GM23338 (cell line): ENCODE results near the gene ENTPD8. TPM values are rescaled to one million over a fixed set of nuclear protein-coding genes. Genes with fewer than 3 reads are reported as not detected.

Source experiments
- ATAC-seq: fragments of 200-7000 bp; cut with Tn5 transposase; 3 replicates; pipeline ENCODE4 v1.9.1; 2020
- DNase-seq: peaks from one replicate; pipeline ENCODE4 v3.0.0-alpha.2; 2015; ENCODE audit warnings: low spot score
- H2AFZ ChIP-seq: fragments of 200-600 bp; sonication (generic); 2 replicates; pipeline ENCODE4 v1.8.0; 2016; ENCODE audit warnings: antibody characterized with exemption, mild to moderate bottlenecking, moderate library complexity
- H3F3A ChIP-seq: fragments of 200-600 bp; sonication (generic); replicated peaks from 2 replicates; pipeline ENCODE4 v1.8.0; 2017; ENCODE audit warnings: antibody characterized with exemption, mixed run types, low read depth
- H3K27ac ChIP-seq: fragments of 200-600 bp; sonication (generic); 2 replicates; pipeline ENCODE4 v1.6.1; 2016; ENCODE audit warnings: low read depth
- H3K27me3 ChIP-seq: fragments of 200-600 bp; sonication (generic); 2 replicates; pipeline ENCODE4 v1.8.0; 2016; ENCODE audit warnings: mild to moderate bottlenecking, mixed run types, moderate library complexity; ENCODE audit not compliant: insufficient read depth
- H3K36me3 ChIP-seq: fragments of 200-600 bp; sonication (generic); 2 replicates; pipeline ENCODE4 v1.8.0; 2016; ENCODE audit warnings: mild to moderate bottlenecking; ENCODE audit not compliant: insufficient read depth
- H3K4me1 ChIP-seq: fragments of 200-600 bp; sonication (generic); 2 replicates; pipeline ENCODE4 v1.8.0; 2016; ENCODE audit warnings: mild to moderate bottlenecking, moderate library complexity; ENCODE audit not compliant: insufficient read depth
- H3K4me2 ChIP-seq: fragments of 200-600 bp; sonication (generic); 2 replicates; pipeline ENCODE4 v1.7.1; 2017; ENCODE audit warnings: mixed run types
- H3K4me3 ChIP-seq: fragments of 200-600 bp; sonication (generic); 2 replicates; pipeline ENCODE4 v1.6.1; 2016; ENCODE audit warnings: mixed run types
- H3K79me2 ChIP-seq: fragments of 200-600 bp; sonication (generic); replicated peaks from 2 replicates; pipeline ENCODE4 v1.8.0; 2017; ENCODE audit warnings: mild to moderate bottlenecking; ENCODE audit not compliant: insufficient read depth
- H3K9me2 ChIP-seq: fragments of 200-600 bp; sonication (generic); 2 replicates; pipeline ENCODE4 v1.8.0; 2017; ENCODE audit not compliant: insufficient read depth
- H4K20me1 ChIP-seq: fragments of 200-600 bp; sonication (generic); replicated peaks from 2 replicates; pipeline ENCODE4 v1.8.0; 2017; ENCODE audit warnings: mild to moderate bottlenecking; ENCODE audit not compliant: insufficient read depth
- H3K27ac Mint-ChIP-seq: 2 replicates; pipeline ENCODE4 v1.8.0; 2020; ENCODE audit warnings: inconsistent platforms, mild to moderate bottlenecking, moderate library complexity, mixed read lengths
- H3K27me3 Mint-ChIP-seq: 3 replicates; pipeline ENCODE4 v1.8.0; 2022; ENCODE audit warnings: low read depth, mild to moderate bottlenecking, moderate library complexity, mixed read lengths, inconsistent platforms; ENCODE audit not compliant: insufficient read depth, poor library complexity
- H3K36me3 Mint-ChIP-seq: 3 replicates; pipeline ENCODE4 v1.8.0; 2021; ENCODE audit warnings: low read depth, mild to moderate bottlenecking, inconsistent platforms, moderate library complexity, mixed read lengths
- H3K4me1 Mint-ChIP-seq: 3 replicates; pipeline ENCODE4 v1.8.0; 2020; ENCODE audit warnings: mild to moderate bottlenecking, inconsistent platforms, mixed read lengths
- H3K4me3 Mint-ChIP-seq: 3 replicates; pipeline ENCODE4 v1.8.0; 2021; ENCODE audit warnings: moderate library complexity, mild to moderate bottlenecking, inconsistent platforms, mixed read lengths
- H3K9me3 Mint-ChIP-seq: 3 replicates; pipeline ENCODE4 v1.8.0; 2020; ENCODE audit warnings: moderate library complexity, mild to moderate bottlenecking, inconsistent platforms, mixed read lengths
- EZH2 ChIP-seq: fragments of 200-600 bp; sonication (generic); IDR thresholded peaks from one replicate; pipeline ENCODE4 v1.8.0; 2017; ENCODE audit warnings: antibody characterized with exemption, mild to moderate bottlenecking, low read depth; ENCODE audit not compliant: unreplicated experiment
- JUNB ChIP-seq: IDR thresholded peaks from one replicate; pipeline ENCODE4 v1.6.1; 2016; ENCODE audit warnings: antibody characterized with exemption; ENCODE audit not compliant: unreplicated experiment
- microRNA-seq: library from miRNA; unstranded; fragments of <30 nt; microRNA quantifications from one replicate; pipeline ENCODE4, GENCODE V29; 2017
- polyA plus RNA-seq: library from polyadenylated mRNA; unstranded; fragments of >200 nt; fragmentation: Nextera tagmentation; extraction: Ambion mirVana; gene quantifications from 2 replicates; pipeline ENCODE4 v1.2.1, GENCODE V29; 2016
- total RNA-seq: library from RNA; depleted of rRNA; stranded (reverse); fragments of >200 nt; shearing (Covaris generic); gene quantifications from 2 replicates; pipeline ENCODE4 v1.2.3, GENCODE V29; 2014; rRNA removed

The ENTPD8 gene
- total and polyA plus RNA-seq, 2 experiments from 2014 or later: 0.42 to 0.89 TPM

DNA sequence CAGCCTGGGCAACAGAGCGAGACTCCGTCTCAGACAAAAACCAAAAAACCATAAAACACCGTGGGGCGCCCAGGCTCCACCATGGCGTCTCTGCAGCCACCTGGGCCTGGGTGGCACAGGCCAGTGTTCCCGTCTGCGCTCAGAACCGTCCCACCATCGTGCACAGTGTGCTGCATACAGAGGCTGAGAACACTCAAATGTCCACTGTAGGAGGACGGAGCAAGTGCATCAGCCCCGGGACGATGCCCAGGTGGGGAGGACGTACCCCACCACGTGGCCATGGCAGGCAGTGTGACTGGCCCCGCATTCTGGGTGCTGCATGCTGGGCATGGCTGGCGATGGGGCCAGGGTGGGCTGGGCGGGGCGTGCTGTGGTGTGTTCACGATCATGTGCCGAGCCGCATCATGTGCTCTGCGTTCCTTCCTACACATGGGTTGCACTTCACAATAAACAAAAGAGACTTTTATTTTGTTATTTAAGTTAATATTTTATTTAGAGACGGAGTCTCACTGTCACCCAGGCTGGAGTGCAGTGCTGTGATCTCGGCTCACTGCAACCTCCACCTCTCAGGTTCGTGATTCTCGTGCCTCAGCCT lies 56.0 kb downstream of the ENTPD8 start:
- no peak overlapping the region for H3K27ac Mint-ChIP-seq
- no peaks in the 10 kb centered on the region for H3K27me3 ChIP-seq
- no peaks in the 10 kb centered on the region for H3K4me1 ChIP-seq
- no peaks in the 10 kb centered on the region for H3K79me2 ChIP-seq
- no peaks in the 10 kb centered on the region for H3F3A ChIP-seq
- H3K4me2 ChIP-seq: no peak overlapping the region
- H3K9me3 Mint-ChIP-seq: no peaks in the 10 kb centered on the region
- TF ChIP-seq EZH2 (no peak), JUNB (no peak)
- H2AFZ ChIP-seq: no peak overlapping the region
- H4K20me1 ChIP-seq: no peaks in the 10 kb centered on the region
- H3K27me3 Mint-ChIP-seq: peaks cover 6% of the 10 kb centered on the region
- no peak for DNase-seq
- H3K4me1 Mint-ChIP-seq: peaks cover 2% of the 10 kb centered on the region; the same call in 2 of the 3 replicates
- no peak overlapping the region for H3K4me3 Mint-ChIP-seq
- no peaks in the 10 kb centered on the region for H3K36me3 Mint-ChIP-seq
- H3K9me2 ChIP-seq: no peaks in the 10 kb centered on the region
- H3K4me3 ChIP-seq: no peak overlapping the region
- no peaks in the 10 kb centered on the region for H3K36me3 ChIP-seq
- H3K27ac ChIP-seq: no peak overlapping the region
- no peak for ATAC-seq

Small RNA genes lying within 50 kb of the gene (microRNA-seq; reads per million reads assigned to microRNA genes)
- 0.66 reads per million for gene MIR7114

Other genes with a start within 250 kb of the ENTPD8 start
- gene TPRN, start 240.6 kb downstream of the ENTPD8 start, total RNA-seq: 29.2 and 29.3 TPM in 2 replicates
- gene TPRN, start 240.6 kb downstream of the ENTPD8 start, polyA plus RNA-seq: 6.4 and 9.1 TPM in 2 replicates
- gene TMEM203, start 235.7 kb downstream of the ENTPD8 start, total RNA-seq: 43.2 and 53.4 TPM in 2 replicates
- 32.7 and 37.4 TPM in 2 replicates for gene TMEM203, start 235.7 kb downstream of the ENTPD8 start, polyA plus RNA-seq
- gene NDOR1, start 235.7 kb downstream of the ENTPD8 start, total RNA-seq: 25.4 and 38.1 TPM in 2 replicates
- gene NDOR1, start 235.7 kb downstream of the ENTPD8 start, polyA plus RNA-seq: 19.4 and 19.7 TPM in 2 replicates
- 1.4 and 1.9 TPM in 2 replicates for gene RNF208, start 219.1 kb downstream of the ENTPD8 start, total RNA-seq
- 5.6 and 7.4 TPM in 2 replicates for gene RNF208, start 219.1 kb downstream of the ENTPD8 start, polyA plus RNA-seq
- 1.4 and 2.0 TPM in 2 replicates for gene CYSRT1, start 216.2 kb downstream of the ENTPD8 start, total RNA-seq
- 2.0 and 3.2 TPM in 2 replicates for gene CYSRT1, start 216.2 kb downstream of the ENTPD8 start, polyA plus RNA-seq
- 0.63 TPM in 1 of 2 replicates, not detected in the other for gene RNF224, start 213.9 kb downstream of the ENTPD8 start, total RNA-seq
- not detected in 2 replicates for gene RNF224, start 213.9 kb downstream of the ENTPD8 start, polyA plus RNA-seq
- gene SLC34A3, start 210.5 kb downstream of the ENTPD8 start, total RNA-seq: not detected in 2 replicates
- not detected in 2 replicates for gene SLC34A3, start 210.5 kb downstream of the ENTPD8 start, polyA plus RNA-seq
- gene TUBB4B, start 200.1 kb downstream of the ENTPD8 start, total RNA-seq: 334 and 374 TPM in 2 replicates
- 389 and 408 TPM in 2 replicates for gene TUBB4B, start 200.1 kb downstream of the ENTPD8 start, polyA plus RNA-seq
- gene STPG3, start 190.1 kb downstream of the ENTPD8 start, total RNA-seq: not detected in 2 replicates
- gene STPG3, start 190.1 kb downstream of the ENTPD8 start, polyA plus RNA-seq: not detected in 2 replicates
- gene NELFB, start 186.0 kb downstream of the ENTPD8 start, total RNA-seq: 79.5 and 97.3 TPM in 2 replicates
- gene NELFB, start 186.0 kb downstream of the ENTPD8 start, polyA plus RNA-seq: 30.0 and 31.2 TPM in 2 replicates
- gene TOR4A, start 163.6 kb downstream of the ENTPD8 start, total RNA-seq: 14.4 and 19.0 TPM in 2 replicates
- gene TOR4A, start 163.6 kb downstream of the ENTPD8 start, polyA plus RNA-seq: 2.0 and 2.1 TPM in 2 replicates
- 39.0 and 55.1 TPM in 2 replicates for gene NRARP, start 139.1 kb downstream of the ENTPD8 start, total RNA-seq
- 4.0 and 4.8 TPM in 2 replicates for gene NRARP, start 139.1 kb downstream of the ENTPD8 start, polyA plus RNA-seq
- 3.6 and 4.4 TPM in 2 replicates for gene EXD3, start 18.2 kb downstream of the ENTPD8 start, total RNA-seq
- 9.7 and 9.9 TPM in 2 replicates for gene EXD3, start 18.2 kb downstream of the ENTPD8 start, polyA plus RNA-seq
- 0.59 and 0.62 TPM in 2 replicates for gene NOXA1, start 18.0 kb downstream of the ENTPD8 start, total RNA-seq
- 0.68 and 1.4 TPM in 2 replicates for gene NOXA1, start 18.0 kb downstream of the ENTPD8 start, polyA plus RNA-seq
- gene NSMF, start 18.0 kb upstream of the ENTPD8 start, total RNA-seq: 87.0 and 103 TPM in 2 replicates
- gene NSMF, start 18.0 kb upstream of the ENTPD8 start, polyA plus RNA-seq: 20.3 and 22.3 TPM in 2 replicates
- 0.39 and 0.80 TPM in 2 replicates for gene PNPLA7, start 109.0 kb upstream of the ENTPD8 start, total RNA-seq
- gene PNPLA7, start 109.0 kb upstream of the ENTPD8 start, polyA plus RNA-seq: 0.28 and 0.45 TPM in 2 replicates
- gene MRPL41, start 110.5 kb upstream of the ENTPD8 start, total RNA-seq: 32.6 and 32.8 TPM in 2 replicates
- 146 and 165 TPM in 2 replicates for gene MRPL41, start 110.5 kb upstream of the ENTPD8 start, polyA plus RNA-seq
- 53.7 and 68.8 TPM in 2 replicates for gene DPH7, start 137.6 kb upstream of the ENTPD8 start, total RNA-seq
- gene DPH7, start 137.6 kb upstream of the ENTPD8 start, polyA plus RNA-seq: 44.5 and 48.8 TPM in 2 replicates
- gene ZMYND19, start 149.2 kb upstream of the ENTPD8 start, total RNA-seq: 50.3 and 58.5 TPM in 2 replicates
- gene ZMYND19, start 149.2 kb upstream of the ENTPD8 start, polyA plus RNA-seq: 25.8 and 41.7 TPM in 2 replicates
- gene ARRDC1, start 164.3 kb upstream of the ENTPD8 start, total RNA-seq: 33.9 and 63.8 TPM in 2 replicates
- gene ARRDC1, start 164.3 kb upstream of the ENTPD8 start, polyA plus RNA-seq: 33.5 and 36.6 TPM in 2 replicates
- gene EHMT1, start 177.6 kb upstream of the ENTPD8 start, total RNA-seq: 160 and 177 TPM in 2 replicates
- gene EHMT1, start 177.6 kb upstream of the ENTPD8 start, polyA plus RNA-seq: 162 and 166 TPM in 2 replicates